GM23338 (cell line): Measurements from ENCODE around the gene CAPNS2. TPM values are rescaled to one million over a fixed set of nuclear protein-coding genes. Genes with fewer than 3 reads are reported as not detected.

Experiments
- ATAC-seq: fragments of 200-7000 bp; cut with Tn5 transposase; 3 replicates; pipeline ENCODE4 v1.9.1; 2020
- DNase-seq: peaks from one replicate; pipeline ENCODE4 v3.0.0-alpha.2; 2015; ENCODE audit warnings: low spot score
- H2AFZ ChIP-seq: fragments of 200-600 bp; sonication (generic); 2 replicates; pipeline ENCODE4 v1.8.0; 2016; ENCODE audit warnings: antibody characterized with exemption, mild to moderate bottlenecking, moderate library complexity
- H3F3A ChIP-seq: fragments of 200-600 bp; sonication (generic); replicated peaks from 2 replicates; pipeline ENCODE4 v1.8.0; 2017; ENCODE audit warnings: antibody characterized with exemption, mixed run types, low read depth
- H3K27ac ChIP-seq: fragments of 200-600 bp; sonication (generic); 2 replicates; pipeline ENCODE4 v1.6.1; 2016; ENCODE audit warnings: low read depth
- H3K27me3 ChIP-seq: fragments of 200-600 bp; sonication (generic); 2 replicates; pipeline ENCODE4 v1.8.0; 2016; ENCODE audit warnings: mild to moderate bottlenecking, mixed run types, moderate library complexity; ENCODE audit not compliant: insufficient read depth
- H3K36me3 ChIP-seq: fragments of 200-600 bp; sonication (generic); 2 replicates; pipeline ENCODE4 v1.8.0; 2016; ENCODE audit warnings: mild to moderate bottlenecking; ENCODE audit not compliant: insufficient read depth
- H3K4me1 ChIP-seq: fragments of 200-600 bp; sonication (generic); 2 replicates; pipeline ENCODE4 v1.8.0; 2016; ENCODE audit warnings: mild to moderate bottlenecking, moderate library complexity; ENCODE audit not compliant: insufficient read depth
- H3K4me2 ChIP-seq: fragments of 200-600 bp; sonication (generic); 2 replicates; pipeline ENCODE4 v1.7.1; 2017; ENCODE audit warnings: mixed run types
- H3K4me3 ChIP-seq: fragments of 200-600 bp; sonication (generic); 2 replicates; pipeline ENCODE4 v1.6.1; 2016; ENCODE audit warnings: mixed run types
- H3K79me2 ChIP-seq: fragments of 200-600 bp; sonication (generic); replicated peaks from 2 replicates; pipeline ENCODE4 v1.8.0; 2017; ENCODE audit warnings: mild to moderate bottlenecking; ENCODE audit not compliant: insufficient read depth
- H3K9me2 ChIP-seq: fragments of 200-600 bp; sonication (generic); 2 replicates; pipeline ENCODE4 v1.8.0; 2017; ENCODE audit not compliant: insufficient read depth
- H4K20me1 ChIP-seq: fragments of 200-600 bp; sonication (generic); replicated peaks from 2 replicates; pipeline ENCODE4 v1.8.0; 2017; ENCODE audit warnings: mild to moderate bottlenecking; ENCODE audit not compliant: insufficient read depth
- H3K27ac Mint-ChIP-seq: 2 replicates; pipeline ENCODE4 v1.8.0; 2020; ENCODE audit warnings: inconsistent platforms, mild to moderate bottlenecking, moderate library complexity, mixed read lengths
- H3K27me3 Mint-ChIP-seq: 3 replicates; pipeline ENCODE4 v1.8.0; 2022; ENCODE audit warnings: low read depth, mild to moderate bottlenecking, moderate library complexity, mixed read lengths, inconsistent platforms; ENCODE audit not compliant: insufficient read depth, poor library complexity
- H3K36me3 Mint-ChIP-seq: 3 replicates; pipeline ENCODE4 v1.8.0; 2021; ENCODE audit warnings: low read depth, mild to moderate bottlenecking, inconsistent platforms, moderate library complexity, mixed read lengths
- H3K4me1 Mint-ChIP-seq: 3 replicates; pipeline ENCODE4 v1.8.0; 2020; ENCODE audit warnings: mild to moderate bottlenecking, inconsistent platforms, mixed read lengths
- H3K4me3 Mint-ChIP-seq: 3 replicates; pipeline ENCODE4 v1.8.0; 2021; ENCODE audit warnings: moderate library complexity, mild to moderate bottlenecking, inconsistent platforms, mixed read lengths
- H3K9me3 Mint-ChIP-seq: 3 replicates; pipeline ENCODE4 v1.8.0; 2020; ENCODE audit warnings: moderate library complexity, mild to moderate bottlenecking, inconsistent platforms, mixed read lengths
- CREB1 ChIP-seq: fragments of 250-450 bp; sonication (Bioruptor Pico); IDR thresholded peaks from 2 replicates; pipeline ENCODE4 v1.5.0; 2020; ENCODE audit warnings: low read depth, mild to moderate bottlenecking, moderate library complexity
- EZH2 ChIP-seq: fragments of 200-600 bp; sonication (generic); IDR thresholded peaks from one replicate; pipeline ENCODE4 v1.8.0; 2017; ENCODE audit warnings: antibody characterized with exemption, mild to moderate bottlenecking, low read depth; ENCODE audit not compliant: unreplicated experiment
- EZH2phosphoT487 ChIP-seq: fragments of 200-600 bp; sonication (generic); IDR thresholded peaks from one replicate; pipeline ENCODE4 v1.8.1; 2018; ENCODE audit warnings: antibody characterized with exemption; ENCODE audit not compliant: unreplicated experiment
- JUNB ChIP-seq: IDR thresholded peaks from one replicate; pipeline ENCODE4 v1.6.1; 2016; ENCODE audit warnings: antibody characterized with exemption; ENCODE audit not compliant: unreplicated experiment
- NANOG ChIP-seq: IDR thresholded peaks from 2 replicates; pipeline ENCODE4 v1.6.1; 2016; ENCODE audit warnings: antibody characterized with exemption, borderline replicate concordance
- POLR2AphosphoS5 ChIP-seq: IDR thresholded peaks from 2 replicates; pipeline ENCODE4 v1.6.1; 2016; ENCODE audit warnings: antibody characterized with exemption, low read depth
- STAT1 ChIP-seq: IDR thresholded peaks from one replicate; pipeline ENCODE4 v1.6.1; 2016; ENCODE audit warnings: antibody characterized with exemption; ENCODE audit not compliant: unreplicated experiment
- ZNF331 ChIP-seq: fragments of 250-450 bp; sonication (Bioruptor Pico); IDR thresholded peaks from 2 replicates; pipeline ENCODE4 v1.5.0; 2020; ENCODE audit warnings: low read depth, mild to moderate bottlenecking, moderate library complexity
- polyA plus RNA-seq: library from polyadenylated mRNA; unstranded; fragments of >200 nt; fragmentation: Nextera tagmentation; extraction: Ambion mirVana; gene quantifications from 2 replicates; pipeline ENCODE4 v1.2.1, GENCODE V29; 2016
- total RNA-seq: library from RNA; depleted of rRNA; stranded (reverse); fragments of >200 nt; shearing (Covaris generic); gene quantifications from 2 replicates; pipeline ENCODE4 v1.2.3, GENCODE V29; 2014
- TF ChIP-seq, protein P1 (sequence below), 2 experiments: fragments of 200-600 bp in 1 of 2; sonication (generic) in 1 of 2; conservative IDR thresholded peaks; 2 replicates each; pipeline versions ENCODE4 v1.5.1 to v1.6.1; 2016 to 2017; ENCODE audit warnings: antibody characterized with exemption in 2 of 2, low read depth in 2 of 2, mild to moderate bottlenecking in 2 of 2, moderate library complexity in 1 of 2
- TF ChIP-seq, protein P2 (sequence below): fragments of 250-450 bp; sonication (Bioruptor Pico); IDR thresholded peaks from 2 replicates; pipeline ENCODE4 v1.5.0; 2020; ENCODE audit warnings: mild to moderate bottlenecking, moderate library complexity
- TF ChIP-seq, protein P3 (sequence below): IDR thresholded peaks from 2 replicates; pipeline ENCODE4 v1.6.1; 2016; ENCODE audit warnings: antibody characterized with exemption

CAPNS2 gene
- total and polyA plus RNA-seq, 2 experiments from 2014 or later: 0.83 TPM; not detected in 1

DNA sequence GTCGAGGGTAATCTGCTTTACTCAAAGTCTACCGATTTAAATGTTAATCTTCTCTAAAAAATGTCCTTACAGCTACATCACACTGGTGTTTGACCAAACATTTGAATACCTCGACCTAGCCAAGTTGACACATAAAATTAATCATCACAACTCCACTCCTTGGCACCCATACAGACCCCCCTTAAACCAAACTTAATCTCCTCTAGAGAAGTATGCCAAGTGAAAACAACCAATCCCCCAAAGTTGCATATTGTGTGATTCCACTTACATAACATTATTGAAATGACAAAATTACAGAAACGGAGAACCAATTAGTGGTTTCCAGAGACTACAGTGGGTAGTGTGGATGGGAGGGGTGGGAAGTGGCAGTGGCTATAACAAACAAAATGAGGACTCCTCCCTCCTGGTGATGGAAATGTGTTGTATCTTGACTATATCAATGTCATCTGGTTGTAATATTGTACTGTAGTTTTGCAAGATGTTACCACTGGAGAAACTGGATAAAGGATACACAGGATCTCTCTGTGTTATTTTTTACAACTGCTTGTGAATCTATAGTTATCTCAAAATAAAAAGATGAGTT, 39.4 kb downstream of the CAPNS2 start:
- TF ChIP-seq CREB1 (CRISPR knock-in tag) (no peak), NANOG (no peak), STAT1 (no peak), JUNB (no peak), ZNF331 (CRISPR knock-in tag) (no peak), EZH2phosphoT487 (no peak), POLR2AphosphoS5 (no peak), EZH2 (no peak)
- TF ChIP-seq, protein P1, sequence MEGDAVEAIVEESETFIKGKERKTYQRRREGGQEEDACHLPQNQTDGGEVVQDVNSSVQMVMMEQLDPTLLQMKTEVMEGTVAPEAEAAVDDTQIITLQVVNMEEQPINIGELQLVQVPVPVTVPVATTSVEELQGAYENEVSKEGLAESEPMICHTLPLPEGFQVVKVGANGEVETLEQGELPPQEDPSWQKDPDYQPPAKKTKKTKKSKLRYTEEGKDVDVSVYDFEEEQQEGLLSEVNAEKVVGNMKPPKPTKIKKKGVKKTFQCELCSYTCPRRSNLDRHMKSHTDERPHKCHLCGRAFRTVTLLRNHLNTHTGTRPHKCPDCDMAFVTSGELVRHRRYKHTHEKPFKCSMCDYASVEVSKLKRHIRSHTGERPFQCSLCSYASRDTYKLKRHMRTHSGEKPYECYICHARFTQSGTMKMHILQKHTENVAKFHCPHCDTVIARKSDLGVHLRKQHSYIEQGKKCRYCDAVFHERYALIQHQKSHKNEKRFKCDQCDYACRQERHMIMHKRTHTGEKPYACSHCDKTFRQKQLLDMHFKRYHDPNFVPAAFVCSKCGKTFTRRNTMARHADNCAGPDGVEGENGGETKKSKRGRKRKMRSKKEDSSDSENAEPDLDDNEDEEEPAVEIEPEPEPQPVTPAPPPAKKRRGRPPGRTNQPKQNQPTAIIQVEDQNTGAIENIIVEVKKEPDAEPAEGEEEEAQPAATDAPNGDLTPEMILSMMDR (conservative IDR thresholded peaks at IDR 0.05; ENCODE audit: low read depth in 2 of 2): no peak
- TF ChIP-seq, protein P2, sequence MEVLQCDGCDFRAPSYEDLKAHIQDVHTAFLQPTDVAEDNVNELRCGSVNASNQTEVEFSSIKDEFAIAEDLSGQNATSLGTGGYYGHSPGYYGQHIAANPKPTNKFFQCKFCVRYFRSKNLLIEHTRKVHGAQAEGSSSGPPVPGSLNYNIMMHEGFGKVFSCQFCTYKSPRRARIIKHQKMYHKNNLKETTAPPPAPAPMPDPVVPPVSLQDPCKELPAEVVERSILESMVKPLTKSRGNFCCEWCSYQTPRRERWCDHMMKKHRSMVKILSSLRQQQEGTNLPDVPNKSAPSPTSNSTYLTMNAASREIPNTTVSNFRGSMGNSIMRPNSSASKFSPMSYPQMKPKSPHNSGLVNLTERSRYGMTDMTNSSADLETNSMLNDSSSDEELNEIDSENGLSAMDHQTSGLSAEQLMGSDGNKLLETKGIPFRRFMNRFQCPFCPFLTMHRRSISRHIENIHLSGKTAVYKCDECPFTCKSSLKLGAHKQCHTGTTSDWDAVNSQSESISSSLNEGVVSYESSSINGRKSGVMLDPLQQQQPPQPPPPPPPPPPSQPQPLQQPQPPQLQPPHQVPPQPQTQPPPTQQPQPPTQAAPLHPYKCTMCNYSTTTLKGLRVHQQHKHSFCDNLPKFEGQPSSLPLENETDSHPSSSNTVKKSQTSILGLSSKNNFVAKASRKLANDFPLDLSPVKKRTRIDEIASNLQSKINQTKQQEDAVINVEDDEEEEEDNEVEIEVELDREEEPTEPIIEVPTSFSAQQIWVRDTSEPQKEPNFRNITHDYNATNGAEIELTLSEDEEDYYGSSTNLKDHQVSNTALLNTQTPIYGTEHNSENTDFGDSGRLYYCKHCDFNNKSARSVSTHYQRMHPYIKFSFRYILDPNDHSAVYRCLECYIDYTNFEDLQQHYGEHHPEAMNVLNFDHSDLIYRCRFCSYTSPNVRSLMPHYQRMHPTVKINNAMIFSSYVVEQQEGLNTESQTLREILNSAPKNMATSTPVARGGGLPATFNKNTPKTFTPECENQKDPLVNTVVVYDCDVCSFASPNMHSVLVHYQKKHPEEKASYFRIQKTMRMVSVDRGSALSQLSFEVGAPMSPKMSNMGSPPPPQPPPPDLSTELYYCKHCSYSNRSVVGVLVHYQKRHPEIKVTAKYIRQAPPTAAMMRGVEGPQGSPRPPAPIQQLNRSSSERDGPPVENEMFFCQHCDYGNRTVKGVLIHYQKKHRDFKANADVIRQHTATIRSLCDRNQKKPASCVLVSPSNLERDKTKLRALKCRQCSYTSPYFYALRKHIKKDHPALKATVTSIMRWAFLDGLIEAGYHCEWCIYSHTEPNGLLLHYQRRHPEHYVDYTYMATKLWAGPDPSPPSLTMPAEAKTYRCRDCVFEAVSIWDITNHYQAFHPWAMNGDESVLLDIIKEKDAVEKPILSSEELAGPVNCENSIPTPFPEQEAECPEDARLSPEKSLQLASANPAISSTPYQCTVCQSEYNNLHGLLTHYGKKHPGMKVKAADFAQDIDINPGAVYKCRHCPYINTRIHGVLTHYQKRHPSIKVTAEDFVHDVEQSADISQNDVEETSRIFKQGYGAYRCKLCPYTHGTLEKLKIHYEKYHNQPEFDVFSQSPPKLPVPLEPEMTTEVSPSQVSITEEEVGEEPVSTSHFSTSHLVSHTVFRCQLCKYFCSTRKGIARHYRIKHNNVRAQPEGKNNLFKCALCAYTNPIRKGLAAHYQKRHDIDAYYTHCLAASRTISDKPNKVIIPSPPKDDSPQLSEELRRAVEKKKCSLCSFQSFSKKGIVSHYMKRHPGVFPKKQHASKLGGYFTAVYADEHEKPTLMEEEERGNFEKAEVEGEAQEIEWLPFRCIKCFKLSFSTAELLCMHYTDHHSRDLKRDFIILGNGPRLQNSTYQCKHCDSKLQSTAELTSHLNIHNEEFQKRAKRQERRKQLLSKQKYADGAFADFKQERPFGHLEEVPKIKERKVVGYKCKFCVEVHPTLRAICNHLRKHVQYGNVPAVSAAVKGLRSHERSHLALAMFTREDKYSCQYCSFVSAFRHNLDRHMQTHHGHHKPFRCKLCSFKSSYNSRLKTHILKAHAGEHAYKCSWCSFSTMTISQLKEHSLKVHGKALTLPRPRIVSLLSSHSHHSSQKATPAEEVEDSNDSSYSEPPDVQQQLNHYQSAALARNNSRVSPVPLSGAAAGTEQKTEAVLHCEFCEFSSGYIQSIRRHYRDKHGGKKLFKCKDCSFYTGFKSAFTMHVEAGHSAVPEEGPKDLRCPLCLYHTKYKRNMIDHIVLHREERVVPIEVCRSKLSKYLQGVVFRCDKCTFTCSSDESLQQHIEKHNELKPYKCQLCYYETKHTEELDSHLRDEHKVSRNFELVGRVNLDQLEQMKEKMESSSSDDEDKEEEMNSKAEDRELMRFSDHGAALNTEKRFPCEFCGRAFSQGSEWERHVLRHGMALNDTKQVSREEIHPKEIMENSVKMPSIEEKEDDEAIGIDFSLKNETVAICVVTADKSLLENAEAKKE: no peak
- TF ChIP-seq, protein P3, sequence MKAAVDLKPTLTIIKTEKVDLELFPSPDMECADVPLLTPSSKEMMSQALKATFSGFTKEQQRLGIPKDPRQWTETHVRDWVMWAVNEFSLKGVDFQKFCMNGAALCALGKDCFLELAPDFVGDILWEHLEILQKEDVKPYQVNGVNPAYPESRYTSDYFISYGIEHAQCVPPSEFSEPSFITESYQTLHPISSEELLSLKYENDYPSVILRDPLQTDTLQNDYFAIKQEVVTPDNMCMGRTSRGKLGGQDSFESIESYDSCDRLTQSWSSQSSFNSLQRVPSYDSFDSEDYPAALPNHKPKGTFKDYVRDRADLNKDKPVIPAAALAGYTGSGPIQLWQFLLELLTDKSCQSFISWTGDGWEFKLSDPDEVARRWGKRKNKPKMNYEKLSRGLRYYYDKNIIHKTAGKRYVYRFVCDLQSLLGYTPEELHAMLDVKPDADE: no peak
- ATAC-seq: no peak

More for the DNA sequence above, 39.4 kb downstream of the CAPNS2 start:
- H3K4me1 ChIP-seq: no peaks in the 10 kb centered on the region
- no peaks in the 10 kb centered on the region for H3F3A ChIP-seq
- H3K27ac ChIP-seq: no peak overlapping the region
- Mint-ChIP-seq H3K4me3 (no peak overlapping the region), H3K4me1 (no peaks in the 10 kb centered on the region), H3K27me3 (no peaks in the 10 kb centered on the region), H3K36me3 (no peaks in the 10 kb centered on the region), H3K27ac (no peak overlapping the region), H3K9me3 (peaks cover 5% of the 10 kb centered on the region; the same call in 1 of the 3 replicates)
- no peaks in the 10 kb centered on the region for H3K36me3 ChIP-seq
- no peak overlapping the region for H3K4me2 ChIP-seq
- no peak overlapping the region for H3K4me3 ChIP-seq
- H4K20me1 ChIP-seq: no peaks in the 10 kb centered on the region
- no peaks in the 10 kb centered on the region; the same call in 1 of the 2 replicates for H3K9me2 ChIP-seq
- no peak overlapping the region for H2AFZ ChIP-seq
- DNase-seq: no peak
- no peaks in the 10 kb centered on the region for H3K27me3 ChIP-seq
- H3K79me2 ChIP-seq: no peaks in the 10 kb centered on the region
